DMS79 treated with DMSO at 0.1 percent for 48 hours (cell line): ENCODE data around the gene ZNF736.
"Not testable (repeated sequence)": the region's sequence is repeated elsewhere in the genome, so short reads cannot be mapped to it uniquely, and the experiment has no call there.

Source experiments
- DNase-seq: peaks from one replicate; lab custom pipeline; 2025; lab: John Stamatoyannopoulos, UW

The ZNF736 gene

GRCh38 chr7:64313740-64314491 is at the start of gene ZNF736:
Gene ZNF736, plus strand, starts transcription at chr7:64313961. Its CDS starts 190 bp downstream, at chr7:64314151.
- peak; percentile 95 for DNase-seq

- DNase-seq = no peak
These were observed 47.3 kb upstream of the ZNF736 start for GRCh38 chr7:64266341-64266919.

GRCh38 chr7:64277630-64278029 is 36.1 kb upstream of the ZNF736 start:
- DNase-seq = no peak

GRCh38 chr7:64294701-64295420 is 18.9 kb upstream of the ZNF736 start:
- DNase-seq = no peak

- not testable (repeated sequence) for DNase-seq
These were observed 16.3 kb upstream of the ZNF736 start for GRCh38 chr7:64297418-64297817.

- DNase-seq = no peak
These were observed 12.9 kb upstream of the ZNF736 start for GRCh38 chr7:64300641-64301405.

GRCh38 chr7:64307254-64308015 is 6.3 kb upstream of the ZNF736 start:
- DNase-seq = peak; percentile 92

- no peak for DNase-seq
These were observed 5.8 kb upstream of the ZNF736 start for GRCh38 chr7:64308016-64308270.

GRCh38 chr7:64310426-64310825 is 3.3 kb upstream of the ZNF736 start:
- no peak for DNase-seq

- no peak for DNase-seq
These were observed 935 bp upstream of the ZNF736 start for GRCh38 chr7:64312826-64313225.

- no peak for DNase-seq
These were observed 805 bp downstream of the ZNF736 start for GRCh38 chr7:64314566-64314965.

- not testable (repeated sequence) for DNase-seq
These were observed 2.4 kb downstream of the ZNF736 start for GRCh38 chr7:64316031-64316742.

GRCh38 chr7:64320547-64321513 is 7.1 kb downstream of the ZNF736 start:
- no peak for DNase-seq

- not testable (repeated sequence) for DNase-seq
These were observed 10.4 kb downstream of the ZNF736 start for GRCh38 chr7:64324166-64324565.

GRCh38 chr7:64348713-64349210 is 35.0 kb downstream of the ZNF736 start:
- DNase-seq = not testable (repeated sequence)

GRCh38 chr7:64359543-64359942 is 45.8 kb downstream of the ZNF736 start:
- no peak for DNase-seq

- DNase-seq = no peak
These were observed 57.4 kb downstream of the ZNF736 start for GRCh38 chr7:64371116-64371515.

- DNase-seq = no peak
These were observed 59.3 kb downstream of the ZNF736 start for GRCh38 chr7:64373017-64373416.

GRCh38 chr7:64400401-64400800 is 86.6 kb downstream of the ZNF736 start:
- no peak for DNase-seq
